HG02970 (cell line): Measurements from ENCODE around the gene KIFC3.
"Not testable (repeated sequence)": the region's sequence is repeated elsewhere in the genome, so short reads cannot be mapped to it uniquely, and the experiment has no call there.

Experiments used
- ATAC-seq: cut with Tn5 transposase; IDR thresholded peaks from one replicate; pipeline ENCODE4 v1.9.1; 2021; ENCODE audit warnings: mild to moderate bottlenecking, moderate library complexity, moderate number of reproducible peaks; ENCODE audit not compliant: unreplicated experiment, low FRiP score

The KIFC3 gene

DNA sequence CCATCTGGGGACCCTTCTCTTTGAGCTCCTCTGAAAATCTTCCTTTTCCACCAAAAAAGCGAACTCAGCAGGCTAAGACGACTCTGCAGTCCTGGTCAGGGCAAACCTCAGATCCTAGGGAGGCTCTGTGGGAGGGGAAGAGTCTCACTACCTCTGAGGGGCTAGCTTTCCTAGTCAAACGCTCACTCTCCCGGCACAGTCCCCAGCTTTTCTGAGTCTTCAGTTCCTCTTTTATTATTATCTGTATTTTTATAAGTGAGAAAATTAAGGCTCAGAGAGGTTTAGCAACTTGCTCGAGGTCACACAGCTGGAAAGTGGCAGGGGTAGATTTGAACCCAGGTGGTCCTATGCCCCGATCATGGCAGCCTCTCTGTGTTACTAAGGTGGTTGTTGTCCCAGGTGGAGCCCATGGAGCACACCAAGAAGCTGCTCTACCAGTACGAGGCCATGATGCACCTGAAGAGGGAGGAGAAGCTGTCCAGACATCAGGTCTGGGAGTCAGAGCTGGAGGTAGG is 75.8 kb downstream of the KIFC3 start:
- no peak for ATAC-seq

DNA sequence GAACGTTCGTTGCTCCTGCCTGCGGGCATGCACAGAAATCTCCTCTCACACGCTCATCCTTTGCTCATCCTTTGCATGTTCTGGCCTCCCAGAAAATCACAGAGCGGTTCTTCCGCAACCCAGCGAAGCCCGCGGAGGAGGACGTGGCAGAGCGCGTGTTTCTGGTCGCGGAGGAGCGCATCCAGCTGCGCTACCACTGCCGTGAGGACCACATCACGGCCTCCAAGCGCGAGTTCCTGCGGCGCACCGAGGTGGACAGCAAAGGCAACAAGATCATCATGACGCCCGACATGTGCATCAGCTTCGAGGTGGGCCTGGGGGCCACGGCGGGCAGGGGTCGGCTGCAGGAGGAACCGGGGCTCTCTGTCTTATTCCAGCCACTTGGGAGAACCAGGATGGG is 76.3 kb downstream of the KIFC3 start:
- ATAC-seq = no peak

DNA sequence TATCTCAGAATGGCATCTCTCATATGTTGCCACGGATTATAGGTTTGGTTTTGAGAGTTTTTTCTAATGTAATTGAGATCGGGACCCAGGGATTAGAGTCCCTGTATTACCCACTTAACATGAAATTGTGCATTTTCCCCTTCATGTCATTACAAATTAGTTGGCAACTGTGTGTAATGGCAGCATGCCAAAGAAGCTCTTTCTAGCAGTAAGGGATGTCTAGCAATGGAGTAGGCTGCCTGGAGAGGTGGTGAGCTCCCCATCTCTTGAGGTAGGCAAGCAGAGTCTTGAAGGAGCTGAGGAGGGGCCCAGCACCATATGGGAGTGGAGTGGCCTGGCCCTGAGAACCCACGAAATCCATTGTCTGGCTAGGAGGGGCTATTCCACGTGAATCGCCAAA is 76.7 kb downstream of the KIFC3 start:
- no peak for ATAC-seq

DNA sequence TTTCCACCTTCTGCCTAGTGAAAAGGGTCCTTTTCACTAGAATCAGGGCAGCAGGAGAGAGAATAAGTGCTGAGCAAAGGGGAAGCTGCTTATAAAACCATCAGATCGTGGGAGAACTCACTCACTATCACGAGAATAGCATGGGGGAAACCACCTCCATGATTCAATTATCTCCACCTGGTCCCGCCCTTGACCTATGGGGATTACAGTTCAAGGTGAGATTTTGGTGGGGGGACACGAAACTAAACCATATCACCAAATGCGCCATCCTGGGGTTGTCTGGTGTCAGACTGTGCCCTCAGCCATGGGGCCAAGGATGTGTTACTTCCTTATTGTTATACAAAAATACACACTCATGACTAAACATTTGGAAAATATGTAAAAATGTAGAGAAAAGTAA is 77.1 kb downstream of the KIFC3 start:
- ATAC-seq = no peak

DNA sequence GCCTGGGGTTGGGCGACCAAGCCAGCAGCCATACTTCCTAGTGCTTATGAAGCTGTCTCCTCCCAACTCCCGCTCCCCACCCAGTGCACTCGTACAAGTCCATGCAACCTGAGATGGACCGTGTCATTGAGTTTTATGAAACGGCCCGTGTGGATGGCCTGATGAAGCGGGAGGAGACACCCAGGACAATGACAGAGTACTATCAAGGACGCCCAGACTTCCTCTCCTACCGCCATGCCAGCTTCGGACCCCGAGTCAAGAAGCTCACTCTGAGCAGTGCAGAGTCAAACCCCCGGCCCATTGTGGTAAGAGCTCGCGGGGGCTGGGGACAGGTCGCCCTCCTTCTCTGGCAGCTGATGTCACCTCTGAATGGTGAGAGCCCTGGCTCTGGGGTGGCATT is 77.8 kb downstream of the KIFC3 start:
- no peak for ATAC-seq

DNA sequence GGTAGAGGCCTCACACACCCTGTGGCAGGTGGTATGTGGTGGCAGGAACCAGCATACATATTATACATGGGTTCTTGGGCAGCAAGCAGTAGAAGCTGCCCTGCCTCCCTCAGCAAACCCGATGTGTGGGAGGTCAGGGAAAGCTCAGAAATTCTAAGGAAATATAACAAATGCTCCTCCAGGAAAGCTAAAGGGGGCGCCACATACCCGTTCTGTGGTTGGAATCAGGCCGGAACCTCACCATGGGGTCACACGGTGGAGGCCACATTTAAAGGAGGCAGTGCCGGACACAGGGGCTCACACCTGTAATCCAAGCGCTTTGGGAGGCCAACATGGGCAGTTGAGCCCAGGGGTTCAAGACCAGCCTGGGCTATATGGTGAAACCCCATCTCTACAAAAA is 79.1 kb downstream of the KIFC3 start:
- ATAC-seq = no peak

DNA sequence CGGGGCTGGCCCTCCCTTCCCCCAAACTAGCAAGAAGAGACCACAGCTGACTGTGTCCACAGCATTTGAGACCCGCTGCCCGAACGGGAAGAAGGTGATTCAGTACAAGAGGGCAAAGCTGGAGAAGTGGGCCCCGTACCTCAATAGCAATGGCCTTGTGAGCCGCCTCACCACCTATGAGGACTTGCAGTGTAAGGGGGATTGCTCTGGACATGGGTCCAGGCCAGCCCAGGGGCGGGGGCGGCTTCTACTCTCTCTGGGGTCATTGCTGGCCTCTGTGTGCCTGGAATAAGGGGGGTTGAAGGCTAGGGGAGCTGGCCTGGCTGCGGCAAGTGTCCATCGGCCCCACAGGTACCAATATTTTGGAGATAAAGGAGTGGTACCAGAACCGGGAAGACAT is 79.6 kb downstream of the KIFC3 start:
- ATAC-seq = no peak

DNA sequence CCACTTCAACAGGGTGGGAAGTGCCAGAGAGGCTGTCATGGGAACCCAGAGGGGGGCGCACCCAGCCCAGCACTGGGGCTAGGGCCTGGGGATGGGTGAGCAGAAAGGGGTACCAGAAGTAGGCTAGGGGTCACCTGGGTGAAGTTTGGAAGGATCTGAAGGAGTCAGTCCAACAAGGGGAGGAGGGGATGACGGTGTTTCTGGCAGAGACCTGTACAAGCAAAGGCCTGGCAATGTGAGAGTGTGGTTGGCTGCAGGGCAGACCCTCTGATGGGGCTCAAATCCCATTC is 80.1 kb downstream of the KIFC3 start:
- no peak for ATAC-seq

DNA sequence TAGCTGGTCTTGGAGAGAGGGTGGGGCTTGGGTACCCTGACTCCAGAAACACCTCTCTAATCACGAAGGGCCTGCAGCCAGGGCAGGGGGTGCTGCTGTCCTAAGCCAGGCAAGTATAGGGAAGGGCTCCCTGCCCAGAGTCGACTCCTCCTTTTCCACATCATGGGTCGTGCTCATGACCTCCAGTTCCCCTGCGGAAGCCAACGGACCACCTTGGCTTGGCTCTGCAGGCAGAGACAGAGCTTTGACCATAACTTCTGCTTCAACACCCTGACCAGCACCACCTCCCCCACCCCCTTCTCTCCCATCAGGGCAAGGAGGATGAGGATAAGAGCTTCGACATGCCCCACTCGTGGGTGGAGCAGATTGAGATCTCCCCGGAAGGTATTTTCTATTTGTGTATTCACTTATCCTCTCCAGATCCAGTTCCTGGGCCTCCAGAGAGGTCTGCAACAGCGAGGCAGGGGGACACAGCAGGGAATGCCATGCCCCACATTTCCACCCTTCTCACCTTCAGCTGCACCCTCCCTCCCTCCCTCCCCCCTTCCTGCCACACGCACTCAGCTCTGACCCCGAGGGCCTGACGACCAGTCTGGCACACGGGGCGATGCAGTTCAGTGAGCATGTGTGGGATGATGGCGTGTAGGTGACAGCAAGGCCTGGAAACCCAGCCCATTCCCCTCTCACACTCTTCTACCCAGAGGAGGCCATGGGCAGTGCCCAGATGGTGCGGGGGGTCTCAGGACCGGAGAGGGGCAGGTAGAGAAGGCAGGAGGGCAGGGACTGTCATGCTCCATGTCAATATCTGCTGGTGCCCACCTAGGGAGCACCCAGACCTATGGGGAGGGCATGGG is 80.7 kb downstream of the KIFC3 start:
- no peak for ATAC-seq

DNA sequence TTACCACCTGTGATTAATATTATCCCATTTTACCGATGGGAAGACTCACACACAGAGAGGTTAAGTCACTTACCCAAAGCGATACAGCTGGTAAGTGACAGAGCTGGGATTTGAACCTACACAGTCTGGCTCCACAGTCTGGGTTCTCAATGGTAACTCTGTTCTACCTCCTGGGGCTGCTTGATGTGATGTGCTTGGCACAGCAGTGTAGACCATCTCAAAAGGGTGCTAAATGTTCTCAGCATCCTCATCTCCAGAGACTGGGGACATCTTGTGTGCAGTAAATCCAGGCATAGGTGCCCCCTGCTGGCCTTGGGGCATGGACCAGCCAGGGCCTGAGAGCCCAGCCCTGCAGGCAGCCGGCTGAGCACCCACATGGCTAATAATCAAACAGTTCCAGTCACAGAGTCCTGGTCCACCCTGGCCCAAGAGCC is 82.1 kb downstream of the KIFC3 start:
- ATAC-seq = no peak

DNA sequence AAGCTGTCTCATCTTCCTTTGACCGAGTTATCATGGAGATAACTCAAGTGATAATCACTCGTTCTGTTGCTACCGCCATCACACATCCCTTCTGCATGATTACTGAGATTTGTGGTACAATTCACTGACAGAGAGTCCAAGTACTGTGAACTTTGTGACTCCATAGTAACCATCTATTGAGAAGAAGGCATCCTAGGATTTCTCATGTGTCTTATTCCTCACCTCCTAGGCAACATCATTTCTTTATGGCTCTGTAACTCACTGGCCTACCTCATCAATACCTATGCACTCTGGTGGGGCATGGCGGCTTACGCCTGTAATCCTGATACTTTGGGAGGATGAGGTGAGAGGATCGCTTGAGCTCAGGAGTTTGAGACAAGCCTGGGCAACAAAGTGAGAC is 88.2 kb downstream of the KIFC3 start:
- no peak for ATAC-seq

DNA sequence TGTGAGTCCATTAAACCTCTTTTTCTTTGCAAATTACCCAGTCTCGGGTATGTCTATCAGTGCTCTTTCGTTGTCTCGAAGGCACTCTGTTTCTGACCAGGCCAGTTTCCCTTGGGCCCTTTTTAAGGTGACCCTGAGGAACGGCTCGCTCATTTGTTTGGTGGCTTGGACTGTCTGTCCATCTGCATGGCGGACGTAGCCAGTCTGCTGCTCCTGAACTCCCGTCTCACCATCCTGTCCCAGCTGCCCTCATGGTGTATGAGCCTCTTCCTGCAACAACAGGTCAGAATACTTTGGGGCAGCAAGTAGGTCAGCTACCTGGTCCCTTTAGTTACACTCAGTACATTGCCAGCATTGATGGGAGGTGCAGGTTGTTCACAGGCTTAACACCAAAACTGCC is 88.7 kb downstream of the KIFC3 start:
- no peak for ATAC-seq

DNA sequence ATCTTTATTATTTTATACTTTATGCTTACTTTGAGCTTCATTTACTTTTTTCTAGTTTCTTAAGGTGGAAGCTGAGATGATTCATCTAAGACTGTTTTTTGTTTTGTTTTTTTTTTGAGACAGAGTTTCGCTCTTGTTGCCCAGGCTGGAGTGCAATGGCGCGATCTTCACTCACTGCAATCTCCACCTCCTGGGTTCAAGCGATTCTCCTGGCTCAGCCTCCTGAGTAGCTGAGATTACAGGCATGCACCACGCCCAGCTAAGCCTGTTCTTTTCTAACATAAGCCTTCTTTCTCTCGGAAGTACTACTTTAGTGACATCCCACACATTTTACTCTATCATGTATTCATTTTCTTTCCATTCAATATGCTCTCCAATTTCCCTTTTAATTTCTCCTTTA is 89.7 kb downstream of the KIFC3 start:
- ATAC-seq = not testable (repeated sequence)

DNA sequence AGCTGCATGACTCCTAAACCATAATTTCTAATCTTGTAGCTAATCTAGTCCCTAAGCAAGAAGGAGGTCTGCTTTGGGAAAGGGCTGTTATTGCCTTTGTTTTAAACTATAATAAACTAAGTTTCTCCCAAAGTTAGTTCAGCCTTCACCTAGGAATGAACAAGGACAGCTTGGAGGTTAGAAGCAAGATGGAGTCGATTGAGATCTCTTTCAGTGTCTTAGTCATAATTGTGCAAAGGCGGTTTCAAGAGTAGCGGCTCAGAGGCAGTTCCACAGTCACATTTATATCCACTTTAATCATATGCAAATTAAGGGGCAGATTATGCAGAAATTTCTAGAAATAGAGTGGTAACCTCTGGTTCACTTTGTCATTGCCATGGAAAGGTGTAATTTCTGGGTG is 90.3 kb downstream of the KIFC3 start:
- no peak for ATAC-seq

DNA sequence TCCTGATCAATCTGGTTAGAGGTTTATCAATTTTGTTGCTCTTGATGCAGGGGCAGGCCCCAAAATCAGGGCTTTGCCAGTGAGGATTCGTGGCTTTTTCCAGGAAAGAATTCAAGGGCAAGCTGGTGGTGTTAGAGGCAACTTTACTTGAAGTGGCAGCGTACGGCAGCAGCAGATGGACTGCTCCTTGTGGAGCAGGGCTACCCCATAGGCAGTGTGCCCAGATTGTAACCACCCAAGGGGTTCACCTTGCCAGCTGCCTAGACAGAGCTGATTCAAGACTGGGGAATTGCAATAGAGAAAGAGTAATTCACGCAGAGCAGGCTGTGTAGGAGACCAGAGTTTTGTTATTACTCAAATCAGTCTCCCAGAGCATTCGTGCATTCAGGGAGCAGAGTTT is 90.9 kb downstream of the KIFC3 start:
- no peak for ATAC-seq

DNA sequence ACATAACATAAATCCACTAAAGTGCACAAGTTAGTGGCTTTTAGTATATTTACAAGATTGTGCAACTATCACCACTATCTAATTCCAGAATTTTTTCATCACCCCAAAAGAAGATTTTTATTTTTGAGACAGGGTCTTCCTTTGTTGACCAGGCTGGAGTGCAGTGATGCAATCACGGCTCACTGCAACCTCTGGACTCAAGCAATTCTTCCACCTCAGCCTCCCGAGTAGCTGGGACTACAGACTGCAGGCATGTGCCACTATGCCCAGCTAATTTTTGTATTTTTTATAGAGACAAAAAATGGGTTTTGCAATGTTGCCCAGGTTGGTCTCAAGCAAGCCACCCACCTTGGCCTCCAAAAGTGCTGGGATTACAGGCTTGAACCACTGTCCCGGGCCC is 92.6 kb downstream of the KIFC3 start:
- ATAC-seq = no peak
